NCI-H146 treated with DMSO at 0.1 percent for 48 hours (cell line): Measurements from ENCODE around the gene TAS1R2.

ENCODE experiments used
- DNase-seq: peaks from one replicate; lab custom pipeline; 2025; ENCODE audit not compliant: unreplicated experiment; lab: John Stamatoyannopoulos, UW

TAS1R2 gene

DNA sequence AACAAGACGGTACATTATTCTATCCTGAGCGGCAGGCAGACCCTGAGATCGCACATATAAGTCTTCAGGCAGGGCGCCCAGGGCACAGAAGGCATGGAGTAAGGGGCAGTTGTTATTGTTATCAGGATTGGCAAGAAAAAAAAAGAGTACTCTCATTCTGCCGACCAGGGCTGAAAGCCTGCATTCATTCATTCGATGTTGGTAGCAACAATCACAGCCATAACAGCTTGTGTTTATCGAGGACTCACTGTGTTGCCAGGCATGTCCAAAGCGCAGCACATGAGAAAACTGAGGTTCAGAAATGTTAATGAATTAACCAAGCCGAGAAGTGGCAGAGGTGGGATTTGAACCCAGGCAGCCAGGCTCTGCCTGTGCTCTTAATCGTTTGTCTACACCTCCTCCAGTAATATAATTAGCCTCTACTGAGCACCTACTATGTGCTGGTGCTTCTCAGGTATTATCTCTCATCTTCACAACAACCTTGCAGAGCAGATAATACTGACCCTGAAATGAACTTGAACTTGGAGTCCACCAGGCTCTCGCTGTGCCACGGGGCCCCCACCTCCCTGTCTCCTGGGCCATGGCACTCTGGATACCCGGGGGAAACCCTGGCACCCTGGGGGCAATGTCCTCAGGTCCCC is 56.2 kb downstream of the TAS1R2 start:
- DNase-seq = no peak

DNA sequence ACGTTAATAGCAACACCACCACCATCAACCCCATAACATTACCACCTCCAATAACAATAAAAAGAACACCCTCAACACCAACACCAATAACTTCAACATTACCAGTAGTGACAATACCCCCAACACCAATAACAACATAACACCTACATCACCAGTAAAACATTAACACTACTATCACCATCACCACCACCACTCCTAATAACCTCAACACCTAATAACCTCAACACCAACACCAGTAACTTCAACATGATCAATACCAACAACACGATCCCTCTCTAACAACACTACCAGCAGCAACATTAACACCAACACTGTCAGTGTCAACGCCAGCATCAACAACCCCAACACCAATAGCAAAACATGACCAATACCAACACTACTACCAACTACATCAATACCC is 57.2 kb downstream of the TAS1R2 start:
- DNase-seq = no peak

DNA sequence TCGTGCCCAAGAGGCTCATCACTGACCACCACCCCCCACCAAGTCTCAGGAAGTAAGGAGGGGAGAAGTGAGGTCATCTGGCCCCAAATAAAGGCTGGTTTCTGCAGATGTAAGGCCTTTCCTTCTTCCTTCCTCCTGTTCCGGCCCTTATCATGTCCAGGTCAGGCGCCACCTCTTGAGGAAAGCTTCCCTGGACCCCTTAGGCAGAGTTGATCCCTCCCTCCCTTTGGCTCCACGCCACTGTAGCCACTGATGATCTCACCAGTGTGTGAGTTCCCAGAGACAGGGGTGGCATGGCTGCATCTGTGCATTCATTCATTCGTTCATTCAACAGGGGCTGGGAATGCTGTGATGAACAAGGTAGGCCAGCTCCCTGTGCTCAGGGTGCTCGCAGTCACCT is 59.2 kb downstream of the TAS1R2 start:
- no peak for DNase-seq

DNA sequence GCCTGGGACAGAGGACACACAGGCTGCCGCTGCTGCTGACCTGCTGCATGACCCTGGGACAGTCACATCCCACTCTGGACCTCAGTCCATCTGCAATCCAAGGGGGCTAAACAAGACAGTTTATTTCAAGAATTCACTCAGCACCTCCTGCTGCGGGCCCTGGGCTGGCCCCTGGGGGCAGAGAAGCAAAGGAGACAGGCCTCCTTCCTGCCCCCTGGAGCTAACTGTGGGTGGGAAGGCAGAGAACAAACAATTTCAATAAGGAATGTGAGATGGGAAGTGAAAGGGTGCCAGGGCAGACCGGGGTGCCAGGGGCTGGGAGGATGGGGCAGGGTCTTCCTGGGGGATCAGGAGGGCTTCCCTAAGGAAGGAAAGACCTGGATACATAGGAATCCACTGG is 60.0 kb downstream of the TAS1R2 start:
- DNase-seq = no peak

DNA sequence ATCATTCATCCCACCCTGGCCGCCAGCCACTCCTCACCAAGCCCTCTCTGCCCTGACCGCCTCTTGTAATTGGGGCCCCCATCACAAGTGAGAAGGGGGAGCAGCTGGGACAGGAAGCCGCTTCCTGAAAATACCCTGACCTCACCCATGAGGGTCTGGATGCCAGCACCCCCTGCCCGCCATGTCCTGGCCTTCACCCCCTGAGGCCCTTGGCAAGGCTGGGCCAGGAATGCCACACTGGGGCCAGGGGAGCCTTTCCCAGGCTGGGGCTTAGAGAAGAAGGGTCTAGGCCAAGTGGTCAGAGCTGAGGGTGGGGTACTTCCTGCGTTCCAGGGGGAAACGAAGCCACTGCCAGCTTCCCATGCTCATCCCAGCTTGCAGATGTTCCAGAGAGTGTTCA is 60.5 kb downstream of the TAS1R2 start:
- DNase-seq = no peak

DNA sequence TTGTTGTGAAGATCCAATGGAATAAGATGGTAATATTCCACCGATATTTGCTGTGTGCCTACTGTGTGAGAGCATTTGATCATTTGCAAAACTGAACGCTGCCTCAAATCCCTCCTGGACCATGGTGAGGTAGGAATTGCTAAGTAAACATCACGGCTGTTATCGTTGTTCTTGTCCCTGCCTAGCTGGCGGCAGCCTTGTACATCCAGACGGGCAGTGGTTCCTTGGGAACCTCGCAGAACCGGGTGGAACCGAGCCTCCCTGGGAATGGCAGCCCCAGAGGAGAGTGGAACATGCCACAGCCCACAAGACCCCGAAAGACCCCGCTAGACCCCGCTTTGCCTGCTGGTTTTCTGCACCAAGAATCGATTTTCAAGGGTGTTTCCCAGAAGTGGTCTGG is 60.9 kb downstream of the TAS1R2 start:
- DNase-seq = no peak

DNA sequence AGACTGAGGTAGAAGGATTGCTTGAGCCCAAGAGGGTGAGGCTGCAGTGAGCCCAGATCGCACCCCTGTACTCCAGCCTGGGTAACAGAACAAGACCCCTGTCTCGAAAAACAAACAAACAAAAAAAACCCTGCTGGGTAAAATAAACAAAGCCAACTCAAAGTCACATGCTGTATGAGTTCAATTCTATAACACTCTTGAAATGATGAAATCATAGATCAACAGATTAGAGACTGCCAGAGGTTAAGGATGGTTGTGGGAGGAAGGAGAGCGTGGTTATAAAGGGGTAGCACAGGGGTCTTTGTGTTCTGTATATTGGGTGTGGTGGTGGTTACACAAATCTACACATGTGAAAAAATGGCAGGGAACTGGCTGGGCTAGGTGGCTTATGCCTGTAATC is 62.5 kb downstream of the TAS1R2 start:
- no peak for DNase-seq

DNA sequence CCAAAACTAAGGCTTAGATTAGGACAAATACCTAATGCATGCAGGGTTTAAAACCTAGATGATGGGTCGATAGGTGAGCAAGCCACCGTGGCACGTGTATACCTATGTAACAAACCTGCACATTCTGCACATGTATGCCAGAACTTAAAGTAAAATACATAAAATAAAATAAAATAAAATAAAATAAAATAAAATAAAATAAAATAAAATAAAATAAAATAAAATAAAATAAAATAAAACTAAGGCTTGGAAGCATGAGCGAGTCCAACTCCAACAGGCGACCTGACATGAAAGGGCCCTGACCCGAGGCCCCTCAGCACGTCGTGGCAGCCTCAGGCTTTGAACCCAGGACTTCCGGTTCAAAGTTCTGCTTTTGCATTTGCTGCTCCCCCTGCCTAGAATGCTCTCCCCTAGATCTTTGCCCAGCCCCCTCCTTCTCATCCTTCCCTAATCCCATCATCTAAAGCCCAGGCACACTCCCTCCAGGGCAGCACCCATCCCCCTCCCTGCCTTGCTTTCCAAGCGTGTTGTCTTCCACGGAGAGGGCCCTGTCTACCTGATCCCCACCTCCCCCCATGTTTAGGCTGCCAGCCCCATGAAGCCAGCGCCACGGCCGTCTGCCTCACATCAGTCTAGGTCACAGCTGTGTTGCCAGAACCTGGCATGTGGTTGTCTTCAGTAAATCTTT is 64.3 kb downstream of the TAS1R2 start:
- DNase-seq = no peak

DNA sequence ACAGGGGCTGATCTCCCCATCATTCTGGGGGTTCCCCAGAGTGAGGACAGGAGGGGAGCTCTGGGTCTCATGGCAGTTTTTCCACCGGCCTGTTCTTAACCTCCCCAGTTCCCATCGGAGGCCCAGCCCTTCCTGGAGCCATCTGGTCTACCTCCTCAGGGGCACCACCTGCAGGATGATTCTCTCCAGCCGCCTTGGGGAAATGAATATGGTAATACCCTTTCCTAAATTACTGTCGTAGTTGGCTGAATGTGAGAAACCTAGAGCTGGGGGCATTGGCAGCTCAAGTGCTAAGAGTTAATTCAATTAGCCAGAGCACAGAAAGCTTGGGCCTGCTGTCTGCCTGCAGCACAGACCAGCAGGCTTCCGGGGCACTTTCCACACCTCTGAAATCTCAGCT is 64.9 kb downstream of the TAS1R2 start:
- no peak for DNase-seq

DNA sequence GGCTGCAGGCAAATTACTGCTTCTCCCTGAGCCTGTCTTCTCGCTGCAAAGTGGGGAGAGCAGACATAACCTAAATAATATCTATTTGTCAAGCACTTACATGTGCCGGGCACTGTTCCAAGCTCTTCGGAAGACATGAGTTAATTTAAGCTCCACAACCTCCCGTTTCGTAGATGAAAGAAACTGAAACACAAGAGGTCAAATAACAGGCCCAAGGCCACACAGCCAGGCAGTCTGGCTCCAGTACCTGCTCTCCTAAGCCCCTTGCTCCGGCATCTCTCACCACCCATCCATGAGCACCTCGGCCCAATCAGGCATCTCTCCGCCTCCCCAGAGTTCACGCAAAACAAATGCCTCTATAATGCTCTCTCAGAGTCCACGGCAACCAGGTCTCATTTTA is 65.4 kb downstream of the TAS1R2 start:
- no peak for DNase-seq

DNA sequence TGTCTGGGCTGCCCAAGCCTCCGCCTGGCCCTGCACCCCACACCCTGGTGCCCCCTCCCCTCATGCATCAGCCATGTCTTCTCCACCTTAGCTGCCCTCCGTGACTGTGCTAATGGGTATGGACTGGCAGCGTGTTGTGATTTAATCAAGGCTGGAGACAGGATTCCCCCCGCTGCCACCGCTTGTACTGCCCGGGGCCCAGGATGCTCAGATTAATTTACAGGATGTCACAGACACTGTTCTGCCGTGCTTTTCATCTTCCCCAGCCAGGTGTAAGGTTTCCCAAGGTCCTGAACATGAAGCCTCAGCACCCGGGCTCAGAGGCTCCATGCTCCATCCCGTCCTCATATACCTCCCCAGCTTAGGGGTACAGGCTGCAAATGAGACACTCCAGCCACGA is 66.3 kb downstream of the TAS1R2 start:
- DNase-seq = no peak

DNA sequence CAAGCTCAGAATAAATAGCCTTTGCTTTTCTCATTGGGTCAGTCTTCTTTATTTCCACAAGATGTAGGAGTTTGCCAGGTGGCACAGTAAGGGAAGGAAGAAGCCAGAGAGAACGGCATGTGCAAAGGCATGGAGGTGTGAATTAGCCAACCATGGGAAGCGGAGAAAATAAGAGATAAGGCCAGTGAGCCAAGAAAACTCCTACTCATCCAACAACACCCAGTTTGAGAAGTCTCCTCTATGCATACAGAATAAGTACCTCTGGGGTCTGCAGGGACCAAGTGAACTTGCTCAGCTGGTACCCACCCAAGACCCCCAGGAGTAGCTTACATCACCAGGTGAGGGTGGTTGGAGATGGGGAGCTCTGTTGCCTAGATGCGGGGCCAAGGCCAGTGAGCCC is 66.7 kb downstream of the TAS1R2 start:
- no peak for DNase-seq
